PC-9 (cell line): ENCODE data around the gene ISLR2.

ENCODE experiments used
- EZH2 ChIP-seq: fragments of 200-600 bp; sonication (generic); IDR thresholded peaks from 2 replicates; pipeline ENCODE4 v1.8.0; 2017; ENCODE audit warnings: antibody characterized with exemption, low read depth
- TF ChIP-seq, protein P1 (sequence below): fragments of 200-600 bp; sonication (generic); conservative IDR thresholded peaks from 2 replicates; pipeline ENCODE4 v1.6.1; 2017; ENCODE audit warnings: mixed run types, antibody characterized with exemption, mild to moderate bottlenecking, moderate library complexity

DNA sequence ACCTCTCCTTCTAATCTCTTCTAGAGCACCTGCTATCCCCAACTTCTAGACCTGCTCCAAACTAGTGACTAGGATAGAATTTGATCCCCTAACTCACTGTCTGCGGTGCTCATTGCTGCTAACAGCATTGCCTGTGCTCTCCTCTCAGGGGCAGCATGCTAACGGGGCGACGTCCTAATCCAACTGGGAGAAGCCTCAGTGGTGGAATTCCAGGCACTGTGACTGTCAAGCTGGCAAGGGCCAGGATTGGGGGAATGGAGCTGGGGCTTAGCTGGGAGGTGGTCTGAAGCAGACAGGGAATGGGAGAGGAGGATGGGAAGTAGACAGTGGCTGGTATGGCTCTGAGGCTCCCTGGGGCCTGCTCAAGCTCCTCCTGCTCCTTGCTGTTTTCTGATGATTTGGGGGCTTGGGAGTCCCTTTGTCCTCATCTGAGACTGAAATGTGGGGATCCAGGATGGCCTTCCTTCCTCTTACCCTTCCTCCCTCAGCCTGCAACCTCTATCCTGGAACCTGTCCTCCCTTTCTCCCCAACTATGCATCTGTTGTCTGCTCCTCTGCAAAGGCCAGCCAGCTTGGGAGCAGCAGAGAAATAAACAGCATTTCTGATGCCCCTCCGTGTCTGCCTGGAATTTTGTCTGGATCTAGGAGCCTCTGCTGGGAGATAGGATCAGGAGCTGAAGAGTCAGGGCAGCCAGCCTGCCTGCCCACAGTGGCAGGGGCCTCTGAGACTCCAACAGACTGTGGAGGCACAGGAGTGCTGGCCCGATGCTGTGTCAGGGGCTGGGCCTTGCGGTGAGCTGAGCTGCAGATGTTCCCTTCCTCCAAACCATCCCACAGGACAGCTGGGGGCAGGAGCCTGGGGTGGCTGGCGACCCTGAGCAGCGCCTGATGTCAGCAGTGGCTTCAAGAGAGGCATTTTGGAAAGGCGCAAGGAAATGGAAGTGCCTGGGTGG lies 46.2 kb downstream of the ISLR2 start:
- TF ChIP-seq, protein P1, sequence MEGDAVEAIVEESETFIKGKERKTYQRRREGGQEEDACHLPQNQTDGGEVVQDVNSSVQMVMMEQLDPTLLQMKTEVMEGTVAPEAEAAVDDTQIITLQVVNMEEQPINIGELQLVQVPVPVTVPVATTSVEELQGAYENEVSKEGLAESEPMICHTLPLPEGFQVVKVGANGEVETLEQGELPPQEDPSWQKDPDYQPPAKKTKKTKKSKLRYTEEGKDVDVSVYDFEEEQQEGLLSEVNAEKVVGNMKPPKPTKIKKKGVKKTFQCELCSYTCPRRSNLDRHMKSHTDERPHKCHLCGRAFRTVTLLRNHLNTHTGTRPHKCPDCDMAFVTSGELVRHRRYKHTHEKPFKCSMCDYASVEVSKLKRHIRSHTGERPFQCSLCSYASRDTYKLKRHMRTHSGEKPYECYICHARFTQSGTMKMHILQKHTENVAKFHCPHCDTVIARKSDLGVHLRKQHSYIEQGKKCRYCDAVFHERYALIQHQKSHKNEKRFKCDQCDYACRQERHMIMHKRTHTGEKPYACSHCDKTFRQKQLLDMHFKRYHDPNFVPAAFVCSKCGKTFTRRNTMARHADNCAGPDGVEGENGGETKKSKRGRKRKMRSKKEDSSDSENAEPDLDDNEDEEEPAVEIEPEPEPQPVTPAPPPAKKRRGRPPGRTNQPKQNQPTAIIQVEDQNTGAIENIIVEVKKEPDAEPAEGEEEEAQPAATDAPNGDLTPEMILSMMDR, result no peak
- TF ChIP-seq EZH2, result no peak
